ENCODE results near the gene CKAP5.
"Not testable (repeated sequence)": the region's sequence is repeated elsewhere in the genome, so short reads cannot be mapped to it uniquely, and the experiment has no call there.

The CKAP5 gene

GRCh38 chr11:46855167-46855566 is 9.1 kb upstream of the CKAP5 start:
- DNase-seq (ENCODE audit: low spot score): no peak

- no peak for DNase-seq (ENCODE audit: low spot score)
Measured at GRCh38 chr11:46850829-46851380, 4.8 kb upstream of the CKAP5 start.

- DNase-seq (ENCODE audit: low spot score): no peak
Measured at GRCh38 chr11:46849631-46850030, 3.6 kb upstream of the CKAP5 start.

GRCh38 chr11:46846510-46846830 is 390 bp upstream of the CKAP5 start:
- no peak for DNase-seq (ENCODE audit: low spot score)

DNA sequence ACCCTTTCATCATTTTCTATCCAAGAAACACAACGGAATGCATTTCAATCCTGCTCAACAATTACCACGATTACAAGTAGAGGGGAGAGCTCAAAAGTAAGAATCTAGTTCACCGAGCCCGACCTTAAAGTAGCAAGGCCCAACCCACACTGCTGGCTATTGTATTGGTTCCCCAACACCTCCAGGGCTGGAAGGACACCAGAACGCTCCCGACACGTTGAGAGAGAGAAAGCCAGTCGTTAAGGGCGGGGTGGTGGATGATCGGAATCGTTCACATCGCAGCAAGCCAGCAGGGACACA is 690 bp downstream of the CKAP5 start:
- no peak for DNase-seq (ENCODE audit: low spot score)

DNA sequence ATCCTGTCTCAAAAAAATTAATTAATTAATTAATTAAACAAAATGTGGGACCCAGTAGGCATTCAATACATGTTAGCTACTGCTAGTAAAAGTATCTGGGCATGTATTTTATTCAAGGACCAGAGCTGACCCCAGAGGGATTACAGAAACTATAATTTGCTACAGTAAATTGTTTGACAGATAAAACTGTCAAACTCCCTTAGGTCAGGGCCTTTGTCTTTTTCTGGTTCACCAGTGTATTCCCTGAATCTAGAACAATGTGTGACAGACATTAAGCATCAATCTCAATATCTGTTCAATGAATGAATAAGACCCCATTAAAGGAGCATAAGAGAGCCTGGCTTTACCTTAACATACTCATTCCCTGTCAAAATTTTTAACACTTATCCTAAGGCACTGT is 6.0 kb downstream of the CKAP5 start:
- no peak for DNase-seq (ENCODE audit: low spot score)

- no peak for DNase-seq (ENCODE audit: low spot score)
Measured at GRCh38 chr11:46838501-46838900, 7.6 kb downstream of the CKAP5 start.

GRCh38 chr11:46837860-46838259 is 8.2 kb downstream of the CKAP5 start:
- DNase-seq (ENCODE audit: low spot score): no peak

GRCh38 chr11:46836870-46837269 is 9.2 kb downstream of the CKAP5 start:
- no peak for DNase-seq (ENCODE audit: low spot score)

GRCh38 chr11:46836431-46836830 is 9.6 kb downstream of the CKAP5 start:
- no peak for DNase-seq (ENCODE audit: low spot score)

GRCh38 chr11:46835897-46836296 is 10.2 kb downstream of the CKAP5 start:
- DNase-seq (ENCODE audit: low spot score): no peak

- no peak for DNase-seq (ENCODE audit: low spot score)
Measured at GRCh38 chr11:46834821-46835220, 11.3 kb downstream of the CKAP5 start.

DNA sequence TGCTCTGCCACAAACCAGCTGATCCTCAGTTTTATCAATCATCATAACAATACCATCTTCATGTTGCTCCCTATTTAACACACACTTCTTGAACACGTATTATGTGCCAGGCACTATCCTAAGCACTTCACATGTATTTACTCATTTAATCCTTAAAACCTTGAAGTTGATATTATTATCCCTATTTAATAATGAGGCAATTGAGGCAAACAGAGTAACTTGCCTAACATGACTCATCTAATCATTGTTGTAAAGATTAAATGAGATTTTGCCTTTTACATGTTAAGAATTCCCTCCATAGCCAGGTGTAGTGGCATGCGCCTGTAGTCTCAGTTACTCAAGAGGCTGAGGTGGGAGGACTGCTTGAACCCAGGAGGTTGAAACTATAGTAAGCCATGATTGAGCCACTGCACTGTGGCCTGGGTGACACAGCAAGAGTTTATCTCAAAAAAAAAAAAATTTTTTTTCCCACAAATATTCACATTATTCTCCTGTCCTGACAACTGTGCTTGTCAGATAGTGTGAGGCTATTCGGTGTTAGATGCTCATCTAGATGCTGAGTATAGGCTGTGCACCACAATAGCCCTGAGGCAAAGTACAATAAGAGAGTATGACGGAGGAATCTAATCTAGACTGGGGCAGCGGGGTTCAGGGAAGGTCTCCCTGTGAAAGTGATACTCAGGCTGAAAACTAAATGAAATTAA is 13.4 kb downstream of the CKAP5 start:
- DNase-seq (ENCODE audit: low spot score): no peak

- no peak for DNase-seq (ENCODE audit: low spot score)
Measured at GRCh38 chr11:46827995-46828394, 18.1 kb downstream of the CKAP5 start.

DNA sequence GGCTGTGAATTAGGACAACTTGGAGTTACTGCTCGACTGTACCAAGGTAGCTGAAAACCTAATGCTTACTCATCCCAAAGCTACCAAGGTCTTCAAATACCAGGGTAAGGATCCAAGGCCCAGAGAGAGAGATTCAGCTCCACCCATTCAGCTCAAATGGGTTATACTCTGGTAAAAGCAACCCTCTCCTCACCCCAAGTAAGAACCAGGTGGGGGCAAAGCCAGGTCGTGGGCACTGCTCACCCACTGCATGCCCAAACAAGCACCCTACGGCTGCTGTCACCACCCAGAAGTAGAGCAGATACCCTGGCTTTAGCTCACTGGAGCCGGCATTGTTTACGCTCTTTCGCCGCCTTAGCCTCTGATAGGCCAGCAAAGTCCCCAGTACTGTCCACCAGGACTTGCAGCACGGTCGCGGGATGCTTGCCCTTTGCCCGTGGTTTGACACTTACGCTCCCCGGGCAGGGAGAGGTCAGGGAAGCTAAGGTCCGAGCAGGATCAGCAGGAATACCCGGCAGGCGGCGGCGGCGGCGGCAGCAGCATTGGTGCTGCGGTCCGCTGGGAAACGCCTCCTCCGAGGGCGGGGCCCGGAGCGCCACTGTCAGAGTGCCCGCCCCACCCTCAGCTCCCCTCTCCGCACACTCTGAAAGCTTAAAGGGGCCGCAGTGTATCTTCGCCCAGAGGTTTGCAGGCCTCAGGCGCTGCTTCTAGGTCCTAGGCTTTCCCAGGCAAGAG is 19.6 kb downstream of the CKAP5 start:
- DNase-seq (ENCODE audit: low spot score): peak; percentile 55

GRCh38 chr11:46808799-46809431 is 37.2 kb downstream of the CKAP5 start:
- DNase-seq (ENCODE audit: low spot score): peak; percentile 9

DNA sequence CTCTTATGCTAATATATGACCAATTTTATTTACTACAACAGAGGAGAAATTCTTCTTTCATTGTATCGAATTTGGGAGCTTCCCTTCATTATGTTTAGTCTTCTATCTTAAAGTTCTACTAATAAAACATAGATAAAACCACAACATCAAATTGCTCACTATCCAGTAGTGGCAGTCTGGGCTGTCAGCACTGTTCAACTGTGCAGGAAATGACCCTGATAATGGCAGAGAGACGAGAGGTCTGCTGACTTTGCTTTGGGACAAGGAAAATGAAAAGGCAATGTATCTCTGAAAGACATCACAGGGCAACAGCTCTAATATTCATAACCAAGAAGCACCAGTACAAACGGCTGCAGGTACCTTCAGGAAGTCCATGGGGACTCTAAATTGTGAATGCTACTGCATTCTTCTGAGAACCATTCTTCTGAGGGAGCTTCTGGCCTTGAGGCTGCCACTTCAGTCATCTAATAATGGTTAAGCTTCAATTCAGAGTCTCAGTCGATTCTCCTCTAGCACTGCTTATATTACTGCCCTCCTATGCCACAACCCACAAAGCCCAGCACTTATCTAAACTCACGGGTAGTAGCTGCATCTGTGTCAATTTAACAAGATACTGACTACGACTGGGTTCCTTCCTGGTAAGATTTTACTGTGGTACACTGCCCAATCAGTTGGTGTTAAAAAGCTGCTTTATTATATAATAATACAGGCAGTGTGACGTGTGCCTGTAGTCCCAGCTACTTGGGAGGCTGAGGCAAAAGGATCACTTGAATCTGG is 44.2 kb downstream of the CKAP5 start:
- DNase-seq (ENCODE audit: low spot score): no peak

DNA sequence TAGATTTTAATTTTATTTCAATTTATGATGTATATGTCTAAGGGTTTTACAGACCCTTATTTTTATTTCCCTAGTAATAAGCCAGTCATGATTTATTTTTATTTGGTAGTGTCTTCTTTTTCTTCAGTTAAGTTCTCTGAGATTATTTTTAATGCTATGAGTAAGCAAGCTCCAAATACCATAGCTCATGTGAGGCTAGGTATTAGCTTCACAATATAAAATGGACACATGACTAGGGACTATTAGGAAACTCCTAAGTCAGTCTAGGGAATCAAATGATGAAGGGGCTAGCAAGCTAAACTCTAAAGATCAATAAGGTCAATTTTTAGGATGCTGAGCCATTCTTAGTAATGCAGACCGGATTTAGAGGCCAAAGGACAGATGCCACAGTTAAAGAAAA is 45.9 kb downstream of the CKAP5 start:
- DNase-seq (ENCODE audit: low spot score): no peak

- not testable (repeated sequence) for DNase-seq (ENCODE audit: low spot score)
Measured at GRCh38 chr11:46799725-46800124, 46.4 kb downstream of the CKAP5 start.

GRCh38 chr11:46778416-46778815 is 67.7 kb downstream of the CKAP5 start:
- no peak for DNase-seq (ENCODE audit: low spot score)

DNA sequence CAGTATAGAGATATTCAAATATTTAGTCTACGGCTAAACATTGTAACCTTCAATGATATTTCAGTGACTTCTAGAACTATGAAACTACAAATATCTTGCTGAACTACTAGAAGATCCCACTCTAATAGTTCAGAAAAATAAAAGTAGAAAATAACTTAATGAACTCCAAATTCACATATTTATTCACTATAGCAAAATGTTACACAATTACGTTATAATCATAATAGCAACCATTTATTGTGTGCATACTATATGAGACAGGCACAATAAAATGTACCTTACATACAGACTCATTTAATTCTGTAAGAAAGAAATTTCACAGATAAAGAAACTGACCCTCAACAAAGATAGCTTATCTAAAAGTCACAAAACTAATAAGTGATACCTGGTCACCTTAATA is 69.2 kb downstream of the CKAP5 start:
- DNase-seq (ENCODE audit: low spot score): no peak

DNA sequence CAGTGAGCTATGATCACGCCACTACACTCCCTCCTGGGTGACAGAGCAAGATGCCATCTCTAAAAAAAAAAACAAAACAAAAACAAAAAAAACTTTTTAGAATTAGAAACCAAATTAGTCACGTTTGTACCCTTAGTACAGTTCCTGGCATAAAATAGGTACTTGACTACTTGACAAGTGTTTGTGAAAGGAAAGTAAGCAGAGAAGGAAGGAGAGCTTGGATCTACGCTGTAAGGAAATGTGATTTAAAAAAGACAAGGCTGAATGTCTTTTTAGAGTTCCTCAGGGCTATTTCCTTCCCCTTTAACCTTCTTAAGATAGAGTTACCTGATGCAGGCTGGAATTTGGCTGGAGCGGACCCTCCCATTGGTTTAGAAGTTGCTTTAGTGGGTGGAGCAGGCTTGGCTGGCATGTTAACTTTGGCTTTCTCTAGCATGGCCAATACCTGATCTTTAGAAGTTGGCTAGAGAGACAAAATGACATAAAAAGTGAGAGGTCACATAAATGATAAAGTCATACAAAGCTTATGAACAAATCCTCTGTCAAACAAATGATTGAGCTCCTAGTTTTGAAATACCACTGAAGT is 76.4 kb downstream of the CKAP5 start:
- DNase-seq (ENCODE audit: low spot score): no peak

All from CD4-positive, alpha-beta T cell treated with Interleukin-2 at 100 ng/mL for 4 hours (primary cell).